ENCODE measurements around the gene ZNF729.

GRCh38 chr19:22261596-22261995 lies 24.6 kb upstream of the ZNF729 start:
- TF ChIP-seq EZH2 (IDR thresholded peaks at IDR 0.05; ENCODE audit: borderline replicate concordance, low read length) (no peak), CTCF (conservative IDR thresholded peaks at IDR 0.05 in 1 of 2, IDR thresholded peaks at IDR 0.05 in 1 of 2; ENCODE audit: extremely low read depth in 1 of 2, insufficient read depth in 1 of 2, low read depth in 1 of 2, low read length in 2 of 2) (no peak)

Measured in mammary epithelial cell (primary cell).